GM04503 (cell line): ENCODE results near the gene SERPINE2.

Experiments used
- DNase-seq: peaks from one replicate; pipeline ENCODE4 v3.0.0-alpha.2; 2012; ENCODE audit warnings: low read depth

Gene SERPINE2

GRCh38 chr2:224042191-224042696 is 3.2 kb upstream of the SERPINE2 start:
- DNase-seq, result no peak

GRCh38 chr2:224041554-224041953 is 2.5 kb upstream of the SERPINE2 start:
- DNase-seq, result no peak

- no peak for DNase-seq
Observed at GRCh38 chr2:224040753-224041152, 1.7 kb upstream of the SERPINE2 start.

DNA sequence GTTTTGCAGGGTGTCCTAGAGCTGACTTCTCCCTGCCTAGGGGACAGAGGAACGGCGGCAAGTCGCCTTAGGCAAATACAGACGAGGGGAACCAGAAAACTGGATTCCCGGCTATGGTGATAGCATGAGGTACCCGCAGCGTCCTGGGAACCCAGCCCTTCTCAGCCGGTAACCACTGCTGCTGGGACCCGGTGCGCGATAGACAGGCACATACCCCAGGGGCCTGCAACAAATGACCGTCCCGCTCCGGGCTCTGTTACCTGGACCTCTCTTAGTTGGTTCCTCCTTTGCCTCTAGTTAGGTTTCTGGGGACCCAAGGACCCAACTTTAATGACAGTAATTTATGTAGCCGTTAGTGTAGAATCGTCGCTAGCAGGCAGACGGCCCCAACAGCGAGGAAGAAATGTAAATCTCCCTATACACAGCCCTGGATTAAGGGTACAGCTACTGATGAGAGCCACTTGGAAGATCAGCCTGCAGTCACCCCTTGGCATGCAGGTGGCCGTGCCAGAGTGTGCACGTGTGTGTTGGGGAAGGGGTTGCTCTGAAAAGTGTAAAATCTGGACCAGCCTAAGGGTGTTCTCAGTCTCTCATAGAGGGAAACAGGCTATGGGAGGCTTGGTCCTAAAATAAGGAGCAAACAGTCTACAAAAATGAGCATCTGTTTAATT is 819 bp upstream of the SERPINE2 start:
- DNase-seq, result no peak

DNA sequence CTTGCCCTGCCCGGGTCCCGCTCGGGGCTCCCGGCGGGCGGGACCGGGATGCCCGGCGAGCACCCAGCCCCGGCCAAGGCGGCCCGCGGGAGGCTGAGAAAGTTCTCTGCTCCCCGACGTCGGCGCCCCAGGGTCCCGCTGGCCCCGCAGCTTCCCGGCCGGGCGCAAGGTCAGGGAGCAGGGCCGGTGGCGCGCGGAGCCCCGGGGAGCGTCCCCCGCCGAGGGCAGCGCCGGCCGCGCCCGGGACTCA is 331 bp downstream of the SERPINE2 start:
- DNase-seq, result no peak

DNA sequence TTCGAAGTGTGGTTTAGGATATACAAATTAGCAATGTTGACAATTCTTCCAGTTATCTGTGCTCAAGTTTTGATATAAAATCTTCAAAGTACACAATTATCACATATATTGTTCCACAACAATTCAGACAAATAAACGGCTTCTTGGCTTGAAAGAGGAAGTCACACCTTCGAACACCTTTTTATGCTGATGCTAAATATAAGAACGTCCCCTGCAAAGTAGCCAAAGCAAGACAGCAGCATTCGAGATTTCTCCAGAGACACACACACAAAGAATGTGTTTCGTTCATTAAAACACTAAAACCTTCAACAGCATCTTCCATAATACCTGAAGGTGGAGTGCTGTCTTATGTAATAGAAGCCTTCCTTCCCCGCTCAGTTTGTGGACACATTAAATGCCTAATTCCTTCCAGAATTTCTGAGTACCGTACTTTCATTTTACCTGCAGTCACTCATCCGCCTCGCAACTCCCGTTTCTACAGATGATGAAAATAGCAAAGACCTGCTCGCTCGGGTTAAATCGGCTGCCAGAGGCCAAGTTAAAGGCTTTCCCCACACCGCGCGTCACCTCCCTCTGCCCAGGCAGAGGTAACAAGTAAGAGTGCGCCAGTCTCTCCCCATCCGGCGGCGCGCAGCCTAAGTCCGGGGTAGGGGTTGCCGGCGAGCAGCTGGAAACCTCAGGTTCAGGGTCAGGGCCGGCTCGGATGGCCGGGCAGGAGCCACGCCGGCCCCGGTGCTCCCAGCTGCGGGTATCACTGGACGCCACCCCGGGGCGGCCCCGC is 847 bp downstream of the SERPINE2 start:
- no peak for DNase-seq

- DNase-seq, result no peak
Observed at GRCh38 chr2:224036731-224037361, 2.2 kb downstream of the SERPINE2 start.

DNA sequence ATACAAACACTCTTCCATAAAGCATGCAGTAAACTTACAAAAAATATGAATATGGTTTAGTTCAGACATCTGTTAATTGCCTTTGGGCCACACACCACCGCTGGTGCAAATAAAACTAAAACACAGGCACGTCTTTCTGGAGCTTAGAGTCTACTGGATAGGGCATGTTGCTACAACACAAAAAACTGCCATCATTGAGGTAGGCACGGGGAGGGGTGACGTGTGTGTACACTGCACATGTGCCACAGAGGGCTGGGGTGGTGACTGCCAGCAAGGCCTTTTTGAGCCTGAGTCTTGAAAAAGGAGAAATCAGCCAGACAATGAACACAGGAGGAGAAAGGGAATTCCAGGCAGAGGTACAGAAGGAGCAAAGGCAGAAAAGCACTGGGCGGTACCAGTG is 5.1 kb downstream of the SERPINE2 start:
- DNase-seq, result no peak

GRCh38 chr2:224033601-224034000 is 5.5 kb downstream of the SERPINE2 start:
- DNase-seq, result no peak

- DNase-seq, result no peak
Observed at GRCh38 chr2:224032283-224032682, 6.8 kb downstream of the SERPINE2 start.

DNA sequence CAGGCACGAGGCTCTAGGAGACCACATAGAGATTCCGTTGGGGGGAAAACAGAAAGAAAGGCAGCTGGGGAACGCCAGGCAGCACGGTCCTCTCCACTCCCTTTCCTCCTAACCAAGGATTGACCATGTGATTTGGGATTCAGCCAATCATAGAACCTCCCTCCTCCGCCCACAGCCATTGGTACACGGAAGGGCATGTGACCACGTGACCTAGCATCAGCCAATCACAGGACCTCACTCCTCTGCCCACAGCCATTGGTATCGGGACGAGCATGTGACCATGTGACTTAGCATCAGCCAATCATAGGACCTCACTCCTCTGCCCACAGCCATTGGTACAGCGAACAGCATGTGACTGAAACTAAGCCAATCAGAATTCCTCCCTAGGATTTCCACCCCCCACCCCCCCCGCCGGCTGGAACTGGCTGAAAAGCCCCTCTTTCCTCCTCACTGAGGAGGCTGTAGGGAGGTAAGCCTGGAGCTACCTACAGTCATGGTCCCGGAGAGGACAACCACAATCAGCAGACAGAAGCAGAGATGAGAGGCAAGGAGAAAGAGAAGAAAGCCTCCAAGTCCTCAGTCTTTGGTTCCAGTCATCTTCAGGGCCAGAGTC is 7.6 kb downstream of the SERPINE2 start:
- DNase-seq, result no peak

GRCh38 chr2:224030786-224031185 is 8.3 kb downstream of the SERPINE2 start:
- no peak for DNase-seq

- DNase-seq, result no peak
Observed at GRCh38 chr2:224029876-224030275, 9.2 kb downstream of the SERPINE2 start.

DNA sequence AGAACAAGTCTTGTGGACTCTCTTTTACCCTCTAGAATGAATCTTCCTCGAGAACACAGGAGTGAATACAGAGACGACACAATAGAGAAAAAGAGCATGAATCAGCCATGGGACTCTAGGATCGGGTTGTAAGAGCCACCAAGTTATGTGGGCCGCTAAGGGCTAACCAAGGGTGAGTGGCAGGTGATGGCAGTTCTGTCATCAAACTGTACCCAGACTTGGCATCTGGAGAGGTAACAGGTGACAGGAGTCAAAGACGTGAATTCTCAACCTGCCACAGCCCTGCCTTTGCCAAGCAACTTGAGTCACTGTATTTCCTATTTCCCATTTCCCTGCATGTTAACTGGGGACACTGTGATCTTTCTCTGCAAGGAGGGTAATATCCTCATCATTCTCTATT is 11.2 kb downstream of the SERPINE2 start:
- DNase-seq, result no peak

DNA sequence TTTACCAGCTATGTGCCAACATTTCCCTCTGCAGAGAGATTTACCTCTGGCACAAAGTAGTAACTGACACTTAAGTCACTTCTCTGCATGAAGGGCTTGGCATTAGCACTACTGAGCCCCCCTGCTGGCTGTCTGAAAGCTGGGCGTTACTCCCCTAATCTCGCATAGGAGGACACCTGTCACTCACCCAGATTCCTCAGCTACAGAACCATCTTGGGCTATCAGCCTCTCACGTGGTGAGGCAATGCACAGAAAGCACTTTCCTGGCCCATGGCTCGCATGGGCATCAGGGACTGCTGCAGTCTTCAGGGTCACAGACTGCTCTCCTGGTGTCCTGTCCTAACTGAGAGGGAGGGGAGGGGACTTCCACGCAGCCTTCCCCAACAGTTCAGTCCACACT is 12.0 kb downstream of the SERPINE2 start:
- no peak for DNase-seq

GRCh38 chr2:224025874-224026273 is 13.2 kb downstream of the SERPINE2 start:
- DNase-seq, result no peak

DNA sequence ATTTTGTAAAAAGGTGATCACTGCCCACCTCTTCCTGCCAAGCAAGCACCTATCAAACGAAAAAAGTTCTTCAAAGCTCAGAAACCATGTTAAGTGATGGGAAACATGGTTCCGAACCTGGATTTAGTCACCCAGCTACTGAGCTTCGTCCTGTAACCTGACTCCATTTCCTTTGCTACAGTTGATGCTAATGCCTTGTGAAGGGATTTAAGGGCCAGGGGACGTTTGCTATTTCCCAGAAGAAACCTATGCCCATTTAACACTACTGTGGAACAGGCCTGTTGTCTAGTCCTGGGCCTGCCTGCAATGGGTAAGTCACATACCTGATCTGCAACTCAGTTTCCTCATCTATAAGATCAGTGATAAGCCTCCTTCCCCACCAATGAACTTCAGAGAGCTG is 14.8 kb downstream of the SERPINE2 start:
- no peak for DNase-seq

DNA sequence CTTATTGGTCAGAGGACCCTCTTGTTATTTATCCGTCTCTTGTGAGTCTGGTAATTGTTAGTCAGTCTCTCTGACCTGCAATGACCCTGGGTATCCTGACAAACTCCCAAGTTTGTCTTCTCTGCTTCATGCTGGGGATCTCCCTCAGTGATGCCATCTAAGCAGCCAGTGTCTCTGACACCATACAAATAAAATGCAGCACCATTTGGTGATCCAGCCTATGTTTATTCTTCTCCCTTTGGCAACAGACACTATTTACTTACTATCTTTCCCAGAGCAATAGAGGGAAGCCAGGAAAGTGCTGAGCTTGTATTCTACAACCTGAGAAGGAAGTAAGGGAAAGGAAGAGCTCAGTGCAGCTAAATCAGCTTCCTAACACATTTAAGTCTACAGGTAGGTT is 15.9 kb downstream of the SERPINE2 start:
- peak; percentile 74 for DNase-seq

DNA sequence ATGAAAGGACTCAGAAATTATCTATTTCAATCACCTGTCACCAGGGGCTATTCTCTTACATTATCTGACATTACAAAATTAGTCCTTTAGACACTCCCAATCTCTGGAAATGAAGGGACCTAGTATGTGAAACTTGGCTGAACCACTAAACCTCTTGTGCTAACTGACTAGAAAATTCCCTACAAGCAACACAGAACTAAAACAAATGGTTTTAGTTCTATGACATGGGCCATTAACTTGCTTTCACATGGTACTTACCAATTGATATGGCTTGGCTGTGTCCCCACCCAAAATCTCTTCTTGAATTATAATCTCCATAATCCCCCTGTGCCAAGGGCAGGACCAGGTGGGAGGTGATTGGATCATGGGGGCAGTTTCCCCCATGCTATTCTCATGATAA is 16.6 kb downstream of the SERPINE2 start:
- no peak for DNase-seq

DNA sequence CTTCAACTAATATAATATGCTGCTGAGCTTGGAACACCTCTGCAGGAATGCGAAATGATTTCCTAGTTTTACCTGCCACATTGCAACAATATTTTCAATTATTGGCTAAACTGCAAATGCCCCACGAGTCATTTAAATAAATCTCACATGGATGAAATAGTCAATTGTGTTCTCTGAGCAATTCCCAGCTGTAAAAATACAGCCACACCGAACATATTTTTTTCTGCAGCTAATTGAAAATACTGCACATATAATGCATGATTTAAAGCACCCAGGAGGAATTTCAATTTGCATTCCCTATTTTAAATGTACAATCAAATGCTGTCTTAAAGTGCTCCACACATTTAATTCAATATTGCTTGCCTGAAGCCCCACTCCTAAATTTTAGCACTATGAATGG is 18.6 kb downstream of the SERPINE2 start:
- DNase-seq, result no peak

GRCh38 chr2:224017957-224018356 is 21.1 kb downstream of the SERPINE2 start:
- no peak for DNase-seq

- DNase-seq, result no peak
Observed at GRCh38 chr2:224016963-224017362, 22.1 kb downstream of the SERPINE2 start.

DNA sequence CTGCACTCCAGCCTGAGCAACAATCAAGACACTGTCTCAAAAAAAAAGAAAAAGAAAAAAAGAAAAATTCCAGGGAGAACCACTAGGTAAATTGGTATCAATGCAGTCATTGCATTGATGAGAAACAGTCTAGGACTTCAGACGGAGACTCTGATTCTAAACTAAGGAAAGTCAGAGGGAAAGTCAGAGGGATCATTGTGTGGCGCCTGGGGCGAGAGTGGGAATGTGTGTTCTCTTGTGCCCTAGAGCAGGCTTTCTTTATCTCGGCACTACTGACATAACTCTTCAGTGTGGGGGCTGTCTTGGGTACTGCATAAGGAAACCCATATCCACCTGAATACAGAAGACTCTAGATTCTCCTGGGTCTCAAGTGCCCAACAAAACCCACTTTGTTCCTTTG is 24.8 kb downstream of the SERPINE2 start:
- DNase-seq, result no peak
